KOPT-K1 (cell line): ENCODE results near the gene SYNE1.
"Not testable (repeated sequence)": the region's sequence is repeated elsewhere in the genome, so short reads cannot be mapped to it uniquely, and the experiment has no call there.

Source experiments
- H3K27ac ChIP-seq: fragments of 200-600 bp; sonication (generic); 2 replicates; pipeline ENCODE4 v1.5.1; 2016; ENCODE audit warnings: antibody characterized with exemption, mild to moderate bottlenecking, low read depth, low read length; ENCODE audit not compliant: poor library complexity, severe bottlenecking
- H3K36me3 ChIP-seq: fragments of 200-600 bp; sonication (generic); 2 replicates; pipeline ENCODE4 v1.5.1; 2017; ENCODE audit warnings: antibody characterized with exemption, mild to moderate bottlenecking, low read length, moderate library complexity; ENCODE audit not compliant: insufficient read depth
- H3K9me3 ChIP-seq: fragments of 200-600 bp; sonication (generic); 2 replicates; pipeline ENCODE4 v1.5.1; 2017; ENCODE audit warnings: antibody characterized with exemption, low read length, mild to moderate bottlenecking; ENCODE audit not compliant: insufficient read depth, poor library complexity, severe bottlenecking

Gene SYNE1, protein sequence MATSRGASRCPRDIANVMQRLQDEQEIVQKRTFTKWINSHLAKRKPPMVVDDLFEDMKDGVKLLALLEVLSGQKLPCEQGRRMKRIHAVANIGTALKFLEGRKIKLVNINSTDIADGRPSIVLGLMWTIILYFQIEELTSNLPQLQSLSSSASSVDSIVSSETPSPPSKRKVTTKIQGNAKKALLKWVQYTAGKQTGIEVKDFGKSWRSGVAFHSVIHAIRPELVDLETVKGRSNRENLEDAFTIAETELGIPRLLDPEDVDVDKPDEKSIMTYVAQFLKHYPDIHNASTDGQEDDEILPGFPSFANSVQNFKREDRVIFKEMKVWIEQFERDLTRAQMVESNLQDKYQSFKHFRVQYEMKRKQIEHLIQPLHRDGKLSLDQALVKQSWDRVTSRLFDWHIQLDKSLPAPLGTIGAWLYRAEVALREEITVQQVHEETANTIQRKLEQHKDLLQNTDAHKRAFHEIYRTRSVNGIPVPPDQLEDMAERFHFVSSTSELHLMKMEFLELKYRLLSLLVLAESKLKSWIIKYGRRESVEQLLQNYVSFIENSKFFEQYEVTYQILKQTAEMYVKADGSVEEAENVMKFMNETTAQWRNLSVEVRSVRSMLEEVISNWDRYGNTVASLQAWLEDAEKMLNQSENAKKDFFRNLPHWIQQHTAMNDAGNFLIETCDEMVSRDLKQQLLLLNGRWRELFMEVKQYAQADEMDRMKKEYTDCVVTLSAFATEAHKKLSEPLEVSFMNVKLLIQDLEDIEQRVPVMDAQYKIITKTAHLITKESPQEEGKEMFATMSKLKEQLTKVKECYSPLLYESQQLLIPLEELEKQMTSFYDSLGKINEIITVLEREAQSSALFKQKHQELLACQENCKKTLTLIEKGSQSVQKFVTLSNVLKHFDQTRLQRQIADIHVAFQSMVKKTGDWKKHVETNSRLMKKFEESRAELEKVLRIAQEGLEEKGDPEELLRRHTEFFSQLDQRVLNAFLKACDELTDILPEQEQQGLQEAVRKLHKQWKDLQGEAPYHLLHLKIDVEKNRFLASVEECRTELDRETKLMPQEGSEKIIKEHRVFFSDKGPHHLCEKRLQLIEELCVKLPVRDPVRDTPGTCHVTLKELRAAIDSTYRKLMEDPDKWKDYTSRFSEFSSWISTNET (N-terminal part only)

GRCh38 chr6:152637296-152638047 is at the start of gene SYNE1:
SYNE1 (minus strand) TSS chr6:152637362; CDS start chr6:152628331, 9,031 bp downstream.
- no peaks in the 10 kb centered on the region for H3K36me3 ChIP-seq
- H3K9me3 ChIP-seq = no peaks in the 10 kb centered on the region
- H3K27ac ChIP-seq = no peak within 1 kb of the TSS

DNA sequence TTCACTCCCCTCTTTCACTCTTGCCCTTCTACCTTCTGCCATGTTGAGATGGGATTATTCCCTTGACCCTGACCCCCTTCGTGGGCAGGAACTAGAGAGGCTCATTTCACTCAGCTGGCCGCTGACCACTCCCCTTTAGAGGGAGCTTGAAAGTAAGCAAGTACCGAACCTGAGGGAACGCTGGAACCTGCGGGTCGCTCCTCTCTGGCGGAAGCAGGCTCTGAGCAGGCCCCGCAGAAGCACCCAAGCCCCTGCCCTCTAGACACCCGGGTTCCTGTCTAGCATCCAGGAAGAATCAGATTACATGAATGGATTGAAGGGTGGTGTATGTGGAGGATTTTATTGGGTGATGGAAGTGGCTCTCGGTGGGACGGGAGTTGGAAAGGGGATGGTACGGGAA is 48.7 kb upstream of the SYNE1 start:
- H3K36me3 ChIP-seq = no peaks in the 10 kb centered on the region
- no peak overlapping the region for H3K27ac ChIP-seq
- H3K9me3 ChIP-seq = no peaks in the 10 kb centered on the region

DNA sequence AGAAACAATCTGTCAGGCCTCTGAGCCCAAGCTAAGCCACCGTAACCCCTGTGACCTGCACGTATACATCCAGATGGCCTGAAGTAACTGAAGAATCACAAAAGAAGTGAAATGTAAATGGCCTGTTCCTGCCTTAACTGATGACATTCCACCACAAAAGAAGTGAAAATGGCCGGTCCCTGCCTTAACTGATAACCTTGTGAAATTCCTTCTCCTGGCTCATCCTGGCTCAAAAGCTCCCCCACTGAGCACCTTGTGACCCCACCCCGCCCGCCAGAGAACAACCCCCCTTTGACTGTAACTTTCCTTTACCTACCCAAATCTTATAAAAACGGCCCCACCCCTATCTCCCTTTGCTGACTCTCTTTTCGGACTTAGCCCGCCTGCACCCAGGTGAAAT is 45.8 kb upstream of the SYNE1 start:
- H3K36me3 ChIP-seq, H3K9me3 ChIP-seq, H3K27ac ChIP-seq: not testable (repeated sequence)

GRCh38 chr6:152682141-152682540 is 45.0 kb upstream of the SYNE1 start:
- H3K9me3 ChIP-seq = no peaks in the 10 kb centered on the region

GRCh38 chr6:152680879-152681517 is 43.8 kb upstream of the SYNE1 start:
- no peaks in the 10 kb centered on the region for H3K9me3 ChIP-seq
- H3K27ac ChIP-seq = no peak overlapping the region
- H3K36me3 ChIP-seq = no peaks in the 10 kb centered on the region

More at GRCh38 chr6:152682141-152682540, 45.0 kb upstream of the SYNE1 start:
- Histone ChIP-seq H3K27ac (no peak overlapping the region), H3K36me3 (no peaks in the 10 kb centered on the region)

- no peak overlapping the region for H3K27ac ChIP-seq
These were observed 43.0 kb upstream of the SYNE1 start for GRCh38 chr6:152680151-152680550.

GRCh38 chr6:152673236-152673635 is 36.1 kb upstream of the SYNE1 start:
- no peaks in the 10 kb centered on the region for H3K9me3 ChIP-seq
- no peak overlapping the region for H3K27ac ChIP-seq
- H3K36me3 ChIP-seq = no peaks in the 10 kb centered on the region

More at GRCh38 chr6:152680151-152680550, 43.0 kb upstream of the SYNE1 start:
- Histone ChIP-seq H3K36me3 (no peaks in the 10 kb centered on the region), H3K9me3 (no peaks in the 10 kb centered on the region)

DNA sequence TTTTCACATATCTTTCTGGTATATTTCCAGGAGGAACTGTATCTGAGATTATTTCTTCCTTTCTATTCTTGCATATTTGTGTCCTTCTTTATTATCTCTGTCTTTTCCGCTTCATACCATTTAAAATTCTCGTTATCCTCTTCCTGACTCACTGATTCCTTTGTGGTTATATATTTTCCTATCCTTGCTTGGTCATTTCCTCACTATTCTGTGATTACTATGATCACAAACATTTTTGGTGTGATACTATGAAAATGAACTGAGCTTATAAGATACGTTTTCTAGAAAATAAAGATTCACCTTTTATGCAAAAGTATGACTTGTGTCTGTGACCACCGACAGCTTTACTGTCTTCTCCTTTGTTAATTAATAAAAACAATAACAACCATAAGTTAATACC is 34.0 kb upstream of the SYNE1 start:
- Histone ChIP-seq H3K27ac (no peak overlapping the region), H3K9me3 (no peaks in the 10 kb centered on the region), H3K36me3 (no peaks in the 10 kb centered on the region)

GRCh38 chr6:152669895-152670294 is 32.7 kb upstream of the SYNE1 start:
- Histone ChIP-seq H3K9me3 (no peaks in the 10 kb centered on the region), H3K27ac (no peak overlapping the region), H3K36me3 (no peaks in the 10 kb centered on the region)

- no peaks in the 10 kb centered on the region for H3K36me3 ChIP-seq
- no peaks in the 10 kb centered on the region for H3K9me3 ChIP-seq
- H3K27ac ChIP-seq = no peak overlapping the region
These were observed 24.6 kb upstream of the SYNE1 start for GRCh38 chr6:152661776-152662175.

DNA sequence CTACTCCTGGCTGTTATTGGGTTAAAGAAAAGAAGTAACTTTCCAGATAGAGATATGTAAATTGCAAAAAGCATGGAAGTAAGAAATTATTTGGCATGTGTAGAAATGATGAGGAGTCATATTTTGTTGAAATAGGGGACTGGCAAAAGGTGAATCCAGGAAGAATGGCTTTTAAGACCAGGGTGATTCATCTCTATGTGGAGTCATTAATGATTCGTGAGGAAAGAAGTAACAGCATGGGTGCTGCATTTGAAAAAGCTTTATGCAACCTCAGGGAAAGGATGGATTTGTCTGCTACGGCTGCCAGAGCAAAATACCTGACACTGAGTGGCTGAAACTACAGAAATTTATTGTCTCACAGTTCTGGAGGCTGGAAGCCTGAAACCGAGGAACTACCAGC is 14.8 kb upstream of the SYNE1 start:
- no peaks in the 10 kb centered on the region for H3K36me3 ChIP-seq
- H3K9me3 ChIP-seq = no peaks in the 10 kb centered on the region
- H3K27ac ChIP-seq = no peak overlapping the region

GRCh38 chr6:152648105-152648504 is 10.9 kb upstream of the SYNE1 start:
- no peaks in the 10 kb centered on the region for H3K9me3 ChIP-seq
- no peaks in the 10 kb centered on the region for H3K36me3 ChIP-seq
- H3K27ac ChIP-seq = no peak overlapping the region

DNA sequence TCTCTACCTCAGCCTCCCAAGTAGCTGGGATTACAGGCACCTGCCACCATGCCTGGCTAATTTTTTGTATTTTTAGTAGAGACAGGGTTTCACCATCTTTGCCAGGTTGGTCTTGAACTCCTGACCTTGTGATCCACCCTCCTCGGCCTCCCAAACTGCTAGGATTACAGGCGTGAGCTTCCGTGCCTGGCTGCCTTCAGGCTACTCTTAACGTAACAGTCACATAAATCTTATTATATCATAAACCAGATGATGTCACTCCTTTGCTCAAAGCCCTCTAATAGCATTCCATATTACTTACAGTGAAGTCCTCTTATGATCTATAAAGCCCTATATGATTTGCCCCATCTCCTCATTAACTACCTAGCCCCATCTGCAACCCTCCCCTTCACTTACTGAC is 9.6 kb upstream of the SYNE1 start:
- not testable (repeated sequence) for H3K36me3 ChIP-seq, H3K9me3 ChIP-seq, H3K27ac ChIP-seq
